ENCODE measurements around the gene CPE.

The CPE gene

GRCh38 chr4:165398570-165398969 lies 19.8 kb downstream of the CPE start:
- TF ChIP-seq ZNF70 (CRISPR knock-in tag; IDR thresholded peaks at IDR 0.05) (no peak), ESRRG (CRISPR knock-in tag; IDR thresholded peaks at IDR 0.05) (no peak), TOX (CRISPR knock-in tag; IDR thresholded peaks at IDR 0.05; ENCODE audit: borderline replicate concordance) (no peak), CSRNP3 (CRISPR knock-in tag; IDR thresholded peaks at IDR 0.05) (no peak), ZFP30 (CRISPR knock-in tag; IDR thresholded peaks at IDR 0.05) (no peak), CSDC2 (CRISPR knock-in tag; IDR thresholded peaks at IDR 0.05) (no peak), GLIS3 (CRISPR knock-in tag; IDR thresholded peaks at IDR 0.05) (no peak), ZNF8 (CRISPR knock-in tag; IDR thresholded peaks at IDR 0.05) (no peak), TSHZ2 (CRISPR knock-in tag; IDR thresholded peaks at IDR 0.05) (no peak)
- ATAC-seq = peak; percentile 80

GRCh38 chr4:165402375-165402774 lies 23.6 kb downstream of the CPE start:
- ATAC-seq = no peak
- no peak for TF ChIP-seq PPARA (CRISPR knock-in tag; IDR thresholded peaks at IDR 0.05; ENCODE audit: borderline replicate concordance)
- no peak for TF ChIP-seq GLIS3 (CRISPR knock-in tag; IDR thresholded peaks at IDR 0.05)
- TF ChIP-seq ZFP30 (CRISPR knock-in tag; IDR thresholded peaks at IDR 0.05) = no peak
- TF ChIP-seq CREB5 (CRISPR knock-in tag; IDR thresholded peaks at IDR 0.05; ENCODE audit: low read depth) = no peak

GRCh38 chr4:165403048-165403447 lies 24.2 kb downstream of the CPE start:
- no peak for ATAC-seq
- TF ChIP-seq ZFP30 (CRISPR knock-in tag; IDR thresholded peaks at IDR 0.05) (no peak), PPARA (CRISPR knock-in tag; IDR thresholded peaks at IDR 0.05; ENCODE audit: borderline replicate concordance) (no peak), CREB5 (CRISPR knock-in tag; IDR thresholded peaks at IDR 0.05; ENCODE audit: low read depth) (no peak), POU6F1 (CRISPR knock-in tag; IDR thresholded peaks at IDR 0.05; ENCODE audit: borderline replicate concordance, low read depth) (no peak), PATZ1 (CRISPR knock-in tag; IDR thresholded peaks at IDR 0.05; ENCODE audit: borderline replicate concordance) (no peak), GLIS3 (CRISPR knock-in tag; IDR thresholded peaks at IDR 0.05) (no peak), OSR1 (CRISPR knock-in tag; IDR thresholded peaks at IDR 0.05) (no peak)

- TF ChIP-seq PPARA (CRISPR knock-in tag; IDR thresholded peaks at IDR 0.05; ENCODE audit: borderline replicate concordance) (no peak), BACH2 (CRISPR knock-in tag; IDR thresholded peaks at IDR 0.05; ENCODE audit: borderline replicate concordance) (no peak)
Measured at GRCh38 chr4:165403637-165404036, 24.8 kb downstream of the CPE start.

More at GRCh38 chr4:165403637-165404036, 24.8 kb downstream of the CPE start:
- peak; percentile 16; the same call in 1 of the 3 replicates for ATAC-seq

Measured in SK-N-SH treated with all-trans-retinoic acid at 6 μM for 48 hours (cell line).